HG02884 (cell line): ENCODE measurements around the gene PTGR3.
"Not testable (repeated sequence)": the region's sequence is repeated elsewhere in the genome, so short reads cannot be mapped to it uniquely, and the experiment has no call there.

ENCODE experiments used
- ATAC-seq: cut with Tn5 transposase; IDR thresholded peaks from one replicate; pipeline ENCODE4 v1.9.1; 2021; ENCODE audit warnings: mild to moderate bottlenecking, moderate library complexity; ENCODE audit not compliant: unreplicated experiment

Gene PTGR3

DNA sequence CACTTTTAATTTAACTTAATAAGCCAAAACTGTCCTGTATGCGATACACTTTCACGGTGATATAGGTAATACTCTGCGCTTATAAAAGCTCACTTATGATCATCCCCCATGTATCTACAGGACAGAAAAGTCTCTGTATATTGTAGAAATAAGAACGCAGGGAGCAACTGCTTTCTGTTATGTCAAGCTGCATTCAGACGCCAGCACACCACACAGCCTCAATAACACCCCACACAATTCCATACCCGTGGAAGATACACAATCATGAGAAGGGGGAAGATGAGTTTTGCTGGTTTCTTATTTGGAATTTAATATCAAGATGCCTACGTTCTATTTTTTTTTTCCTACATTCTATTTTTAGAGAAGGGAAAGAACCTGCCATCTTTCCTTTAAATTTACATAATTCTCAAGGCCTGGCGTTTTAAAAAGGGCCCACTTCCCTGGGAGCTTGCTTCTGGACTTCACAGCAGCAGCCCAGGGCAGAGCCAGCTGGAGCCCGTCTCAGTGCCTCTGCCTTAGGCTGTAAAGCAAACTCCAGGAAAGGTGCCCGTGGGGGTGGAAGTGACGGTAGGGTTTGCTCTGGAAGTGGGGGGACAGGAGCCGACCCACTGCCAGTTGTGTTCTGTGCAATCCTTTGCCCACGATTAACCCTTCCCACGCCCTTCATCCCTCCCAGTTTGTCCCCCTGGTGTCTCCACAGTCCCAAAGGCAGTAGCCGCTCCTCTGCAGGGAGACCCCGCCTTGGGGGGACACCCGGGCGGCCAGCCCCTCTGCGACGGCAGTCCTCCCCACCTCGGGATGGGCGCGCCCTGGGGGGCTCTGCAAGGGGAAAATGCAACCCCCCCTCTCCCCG, 5.3 kb downstream of the PTGR3 start:
- no peak for ATAC-seq

DNA sequence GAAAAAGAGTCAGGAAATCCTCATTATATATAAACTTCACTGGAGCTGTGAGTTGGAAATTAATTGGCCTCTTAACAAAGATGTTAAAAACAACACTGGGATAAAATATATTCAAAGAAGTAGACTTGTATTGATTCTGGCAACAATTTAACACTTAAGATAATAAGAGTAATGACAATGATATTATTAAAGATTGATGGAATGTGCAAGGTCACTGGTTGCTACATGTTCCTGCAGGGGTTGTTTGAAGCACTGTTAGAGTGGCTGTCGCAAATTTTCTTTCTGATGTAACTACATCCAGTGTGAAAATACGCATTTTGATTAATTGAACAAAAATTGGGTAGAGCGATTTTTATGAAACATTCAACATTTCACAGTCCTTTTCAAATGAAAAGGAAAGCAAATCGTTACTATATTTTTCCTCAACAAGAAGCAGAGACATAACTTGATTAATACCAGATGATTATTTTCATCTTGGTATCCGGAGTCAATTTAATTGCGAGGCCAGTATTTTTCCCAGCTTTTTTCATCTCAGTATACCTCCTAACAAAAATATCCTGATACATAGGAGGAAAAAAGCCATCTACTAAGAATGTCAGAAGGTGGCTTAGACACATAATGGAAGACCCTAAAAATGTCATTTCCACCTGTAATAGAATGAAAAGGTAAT, 6.1 kb downstream of the PTGR3 start:
- ATAC-seq: no peak

DNA sequence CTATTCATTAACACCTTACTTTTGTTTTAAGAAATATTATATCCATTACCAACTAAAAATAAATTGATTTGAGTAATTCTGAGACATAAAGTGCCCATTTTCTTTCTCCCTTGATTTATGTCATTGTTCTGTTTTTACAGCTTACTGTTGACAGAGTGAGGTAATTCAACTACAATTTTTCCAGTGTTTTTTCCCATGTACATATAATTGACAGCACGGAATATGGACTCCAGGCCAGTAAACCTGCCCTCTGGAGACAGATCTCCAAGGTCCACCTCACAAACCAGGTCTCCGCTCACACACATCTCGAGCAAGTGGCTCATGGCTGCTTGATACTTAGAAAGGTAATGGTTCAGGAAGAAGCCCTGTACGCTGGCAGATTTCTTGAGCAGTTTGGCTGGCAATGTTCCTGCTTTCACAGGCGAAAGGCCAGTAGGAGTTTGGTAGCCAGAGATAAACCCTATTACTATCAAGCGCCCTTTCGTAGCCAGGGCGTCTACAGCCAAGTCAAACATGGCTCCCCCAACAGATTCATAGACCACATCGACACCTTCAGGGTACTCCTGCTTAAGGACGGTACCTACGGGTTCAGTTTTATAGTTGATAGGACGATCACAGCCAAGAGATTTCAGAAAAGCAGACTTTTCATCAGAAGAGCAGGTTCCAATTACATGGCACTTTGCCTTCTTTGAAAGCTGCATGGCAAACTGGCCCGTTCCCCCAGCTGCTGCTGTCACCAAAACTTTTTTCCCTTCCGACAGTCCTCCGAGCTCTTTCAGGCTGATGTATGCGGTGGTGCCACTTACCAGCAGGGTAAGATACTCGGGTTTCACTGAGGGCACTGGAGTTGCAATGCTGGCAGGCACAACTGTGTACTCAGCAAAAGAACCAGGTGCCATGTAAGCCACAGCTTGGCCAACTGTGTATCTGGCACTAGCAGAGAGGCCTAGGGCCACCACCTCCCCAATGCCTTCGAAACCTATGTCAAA, 7.4 kb downstream of the PTGR3 start:
- no peak for ATAC-seq

DNA sequence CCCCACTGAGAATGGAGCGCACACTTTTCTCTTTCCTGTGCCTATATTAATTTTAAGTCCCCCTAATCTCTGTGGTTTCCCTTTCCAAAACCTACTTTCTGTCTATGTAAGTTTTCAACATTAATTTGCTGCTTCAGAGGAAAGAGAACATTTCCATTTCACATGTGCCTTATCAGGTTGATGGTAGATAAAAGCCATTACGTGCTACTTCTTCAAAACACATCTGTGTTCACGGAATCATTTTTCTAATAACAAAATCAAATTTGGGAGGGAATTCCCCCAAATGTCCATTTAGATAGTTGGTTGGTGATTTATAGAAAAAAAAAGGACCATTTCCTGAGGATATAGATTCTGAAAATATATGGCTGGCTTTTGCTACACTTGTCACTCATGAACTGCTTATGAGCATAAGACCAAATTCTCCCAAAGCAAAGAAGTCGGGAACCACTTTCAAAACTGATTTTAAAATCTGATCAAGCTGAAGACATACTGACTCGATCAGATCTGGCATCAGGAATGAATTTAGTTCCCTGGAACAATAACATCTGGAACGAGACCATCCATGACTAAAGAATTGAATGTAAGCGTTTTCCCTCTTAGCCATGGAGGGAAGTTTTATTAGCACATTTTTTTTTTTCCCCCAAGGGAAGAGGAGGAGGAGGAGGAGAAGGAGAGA, 8.2 kb downstream of the PTGR3 start:
- no peak for ATAC-seq

DNA sequence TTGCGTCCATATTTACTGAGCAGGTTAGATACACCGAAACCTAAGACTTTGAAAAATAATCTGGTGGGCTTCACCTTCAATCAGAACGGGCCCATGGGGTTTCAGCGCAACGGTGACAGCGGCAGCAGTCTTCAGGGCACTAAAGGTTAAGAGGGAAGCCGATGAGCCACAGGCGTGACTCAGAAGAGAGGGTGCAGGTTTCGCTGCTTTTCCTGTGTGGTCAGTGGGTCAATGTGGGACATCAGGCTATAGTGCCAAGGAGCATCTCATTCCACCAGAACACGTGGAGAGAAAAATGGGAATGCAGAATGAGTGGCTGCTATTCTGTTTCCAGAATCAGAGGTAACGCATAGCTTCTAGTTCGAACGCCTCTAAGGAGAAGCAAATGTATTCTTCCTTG, 8.9 kb downstream of the PTGR3 start:
- ATAC-seq: no peak

DNA sequence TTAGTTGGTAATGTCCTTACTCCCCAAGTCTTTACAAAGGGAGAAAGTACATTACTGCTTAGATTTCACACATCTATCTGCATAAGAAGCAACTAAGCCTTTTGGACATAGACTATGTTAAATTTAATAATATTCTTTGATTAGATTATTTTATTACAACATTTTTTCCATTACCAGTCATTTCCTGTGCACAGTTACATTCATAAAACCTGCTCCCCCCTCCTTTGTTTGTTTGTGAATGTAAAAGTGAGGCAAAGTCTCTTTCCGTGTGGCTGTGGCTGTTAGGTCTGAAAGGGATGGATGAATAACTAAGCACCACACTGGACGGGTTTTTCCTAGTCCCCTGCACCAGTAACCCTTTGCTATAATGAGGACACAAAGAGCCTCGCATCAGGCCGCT, 9.6 kb downstream of the PTGR3 start:
- no peak for ATAC-seq

DNA sequence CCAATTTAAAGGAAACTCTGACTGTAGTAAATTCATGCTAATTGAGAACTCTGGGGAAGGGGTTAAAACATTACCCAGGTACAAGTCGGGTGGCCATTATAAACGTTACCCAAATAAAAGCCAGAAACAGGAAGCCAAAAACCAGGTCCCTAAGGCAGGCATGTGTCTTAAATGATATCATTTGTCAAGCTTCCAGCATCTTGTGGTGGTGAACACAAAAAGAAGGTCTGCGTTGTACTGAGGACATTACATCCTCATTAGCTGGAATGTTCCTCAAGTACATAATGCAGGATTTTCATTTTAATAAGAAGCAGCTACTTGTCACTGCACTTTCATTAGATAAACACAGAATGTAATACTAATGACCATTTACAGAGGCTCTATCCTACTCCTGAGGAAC, 10.9 kb downstream of the PTGR3 start:
- no peak for ATAC-seq

DNA sequence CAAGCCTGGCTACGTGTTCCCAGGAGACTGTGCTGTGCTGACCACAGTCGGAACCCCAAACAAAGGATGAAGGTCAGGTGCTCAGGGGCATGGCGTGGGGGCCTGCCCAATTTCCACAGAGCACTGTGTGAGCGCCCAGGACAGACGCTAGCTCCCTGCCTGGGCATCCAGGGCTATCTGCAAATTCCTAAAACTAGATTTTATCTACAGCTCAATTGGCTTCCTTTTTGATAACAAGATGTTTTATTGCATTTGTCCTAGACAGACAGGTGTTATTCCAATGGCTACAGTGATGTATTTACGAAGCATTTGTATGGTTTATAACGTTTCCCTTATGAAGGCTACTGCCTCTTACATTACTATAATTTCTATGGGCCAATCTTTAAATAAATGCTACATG, 16.0 kb downstream of the PTGR3 start:
- no peak for ATAC-seq

DNA sequence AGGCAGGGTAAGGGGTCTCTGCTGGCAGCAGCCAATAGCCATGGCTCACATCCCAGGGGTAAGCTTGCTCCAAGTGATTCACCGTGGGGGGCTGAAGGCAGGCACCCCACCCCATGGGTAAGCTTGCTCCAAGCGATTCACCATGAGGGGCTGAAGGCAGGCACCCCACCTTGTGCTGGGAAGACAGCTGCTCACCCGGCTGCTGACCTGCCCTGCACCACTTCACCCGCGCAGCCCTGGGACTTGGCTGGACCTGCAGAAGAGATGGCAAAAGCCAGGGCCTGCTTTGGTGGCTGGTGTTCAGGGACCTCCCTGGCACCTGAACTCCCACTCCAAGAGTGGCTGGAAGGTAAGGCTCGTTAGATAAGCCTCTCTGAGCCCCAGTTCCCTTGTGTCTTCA, 19.2 kb downstream of the PTGR3 start:
- no peak for ATAC-seq

DNA sequence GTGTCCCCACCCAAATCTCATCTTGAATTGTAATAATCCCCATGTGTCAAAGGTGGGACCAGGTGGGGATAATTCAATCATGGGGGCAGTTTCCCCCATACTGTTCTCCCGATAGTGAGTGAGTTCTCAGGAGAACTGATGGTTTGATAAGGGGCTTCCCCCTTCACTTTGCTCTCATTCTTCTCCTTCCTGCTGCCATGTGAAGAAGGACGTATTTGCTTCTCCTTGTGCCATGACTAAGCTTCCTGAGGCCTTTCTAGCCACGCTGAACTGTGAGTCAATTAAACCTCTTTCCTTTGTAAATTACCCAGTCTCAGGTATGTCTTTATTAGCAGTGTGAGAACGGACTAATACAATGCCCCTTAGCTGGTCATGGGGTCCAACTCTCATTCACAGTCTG, 21.2 kb downstream of the PTGR3 start:
- ATAC-seq: not testable (repeated sequence)

DNA sequence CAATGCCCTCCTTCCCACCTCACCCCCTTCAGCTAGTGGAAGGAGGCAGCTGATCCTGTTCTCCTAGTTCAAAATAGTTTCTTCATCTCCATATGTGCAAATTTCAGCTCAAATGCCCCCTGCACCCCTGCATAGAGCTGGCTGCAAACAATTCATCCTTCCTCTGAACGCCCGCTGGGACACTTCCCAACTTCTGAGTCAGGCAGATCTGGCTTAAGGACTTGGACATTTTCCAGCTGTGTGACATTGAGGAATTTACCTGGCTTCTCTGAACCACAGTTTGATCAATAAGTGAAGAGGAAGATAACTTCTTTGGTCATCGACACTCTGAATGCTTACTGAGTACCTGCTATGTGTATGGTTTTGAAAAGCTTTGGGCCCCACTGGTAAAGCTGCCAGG, 23.5 kb downstream of the PTGR3 start:
- ATAC-seq: no peak

DNA sequence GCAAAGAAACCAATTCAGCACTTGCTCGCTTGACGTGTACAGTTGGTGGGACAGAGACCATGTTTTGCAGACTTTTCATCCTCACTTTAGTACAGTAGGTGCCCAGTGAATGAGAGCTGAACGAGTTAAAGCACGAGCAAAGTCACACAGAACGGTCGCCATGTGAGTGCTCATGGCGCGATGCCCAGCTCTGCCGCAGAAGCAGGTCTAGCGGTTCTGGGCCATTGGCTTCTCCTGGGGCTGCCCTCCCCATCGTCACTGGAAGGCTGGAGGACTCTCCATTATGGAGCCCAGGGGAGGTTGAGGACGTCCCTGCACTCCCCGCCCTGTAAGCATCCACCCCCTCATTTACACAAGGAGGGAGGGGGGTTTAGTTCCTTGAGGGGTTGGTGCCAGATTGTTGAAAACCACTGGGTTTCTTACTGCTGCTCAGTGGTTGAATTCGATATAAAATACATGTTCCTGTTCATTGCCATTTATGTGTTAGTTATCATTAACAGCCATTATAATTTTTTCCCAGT, 24.9 kb downstream of the PTGR3 start:
- no peak for ATAC-seq

DNA sequence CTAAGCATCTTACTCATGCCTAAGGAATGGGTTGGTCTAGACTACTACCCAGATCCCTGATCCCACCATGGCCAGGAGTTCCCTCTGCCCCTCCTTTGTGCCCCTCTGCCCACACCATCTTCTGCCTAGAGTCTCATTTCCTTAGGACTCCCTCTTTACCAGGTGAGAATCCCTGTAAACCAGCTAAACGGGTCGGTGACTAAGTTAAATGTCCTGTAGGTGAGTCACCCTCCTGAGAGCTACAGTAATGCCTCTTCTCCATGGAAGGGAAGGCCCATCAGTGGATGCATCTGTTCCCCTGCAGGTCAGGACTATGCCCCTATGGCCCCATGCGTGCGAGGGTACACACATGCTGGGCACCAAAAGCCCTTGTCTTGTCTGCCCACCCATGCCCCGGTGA, 25.4 kb downstream of the PTGR3 start:
- no peak for ATAC-seq

DNA sequence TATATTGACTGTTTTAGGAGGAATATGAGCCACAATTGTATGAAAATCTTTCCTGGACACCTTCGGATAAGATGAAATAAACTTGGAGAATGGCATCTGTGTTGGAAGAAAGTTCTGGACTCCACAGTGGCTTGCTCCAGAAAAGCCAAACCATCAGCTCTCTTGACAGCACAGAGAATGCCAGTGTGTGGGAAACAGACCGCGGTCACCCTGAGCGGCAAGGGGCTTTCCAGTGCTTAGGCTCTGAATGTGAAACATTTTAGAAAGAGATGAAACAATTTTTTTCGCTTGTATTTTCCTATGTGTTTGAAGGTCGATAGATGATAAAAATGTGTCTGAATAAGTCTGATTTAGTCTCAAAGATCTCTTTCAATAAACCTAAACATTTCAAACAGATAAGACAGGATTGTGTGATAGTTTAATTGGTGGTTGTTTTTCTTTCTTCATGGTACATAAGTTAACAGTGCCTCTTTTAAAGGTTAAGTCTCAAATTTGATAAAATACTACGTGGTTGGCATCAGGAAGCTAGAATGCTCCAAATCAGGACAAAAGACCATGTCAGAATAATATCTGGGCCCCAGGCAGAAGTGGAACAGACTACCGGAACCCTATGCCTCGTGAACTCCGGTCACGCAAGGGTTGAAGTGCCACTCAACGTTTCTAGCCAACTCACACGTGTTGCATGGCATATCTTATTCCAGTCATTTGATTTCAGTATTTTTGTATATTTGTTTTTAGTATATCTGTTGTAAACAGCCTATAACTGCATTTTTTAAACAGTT, 28.9 kb downstream of the PTGR3 start:
- no peak for ATAC-seq

DNA sequence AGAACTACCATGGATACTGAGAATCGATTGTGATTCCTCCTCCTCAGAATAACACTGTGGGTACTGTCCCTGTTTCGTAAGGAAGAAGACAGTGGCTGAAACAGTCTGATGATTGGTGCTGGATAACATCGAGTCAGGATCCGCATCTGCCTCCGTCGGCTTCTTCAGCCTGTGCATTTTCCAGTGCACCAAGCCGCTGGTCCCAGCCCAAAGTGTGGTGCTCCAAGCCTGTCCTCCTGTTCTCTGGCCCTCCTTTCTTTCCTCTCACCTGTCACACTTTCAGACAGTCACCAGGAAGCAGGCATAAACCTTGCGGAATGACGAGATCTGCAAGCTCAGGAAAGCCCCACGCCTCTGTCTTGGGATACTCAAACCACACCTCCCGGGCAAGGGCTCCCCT, 30.6 kb downstream of the PTGR3 start:
- no peak for ATAC-seq

DNA sequence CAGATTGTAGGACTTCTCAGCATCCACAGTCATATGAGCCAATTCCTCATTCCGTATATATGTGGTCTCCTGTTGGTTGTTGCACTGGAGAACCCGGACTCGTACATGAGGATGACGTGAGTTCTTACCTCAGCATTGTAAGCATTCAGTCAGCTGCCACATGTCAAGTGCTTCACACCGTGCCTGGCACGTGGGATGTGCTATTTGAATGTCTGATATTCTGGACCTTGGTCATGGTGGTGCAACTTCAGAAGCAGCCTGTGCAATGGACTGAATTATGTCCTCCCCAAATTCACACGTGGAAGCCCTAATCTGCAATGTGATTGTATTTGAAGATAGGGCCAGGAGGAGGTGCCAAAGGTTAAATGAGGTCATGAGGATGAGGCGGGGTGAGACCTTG, 32.1 kb downstream of the PTGR3 start:
- no peak for ATAC-seq

DNA sequence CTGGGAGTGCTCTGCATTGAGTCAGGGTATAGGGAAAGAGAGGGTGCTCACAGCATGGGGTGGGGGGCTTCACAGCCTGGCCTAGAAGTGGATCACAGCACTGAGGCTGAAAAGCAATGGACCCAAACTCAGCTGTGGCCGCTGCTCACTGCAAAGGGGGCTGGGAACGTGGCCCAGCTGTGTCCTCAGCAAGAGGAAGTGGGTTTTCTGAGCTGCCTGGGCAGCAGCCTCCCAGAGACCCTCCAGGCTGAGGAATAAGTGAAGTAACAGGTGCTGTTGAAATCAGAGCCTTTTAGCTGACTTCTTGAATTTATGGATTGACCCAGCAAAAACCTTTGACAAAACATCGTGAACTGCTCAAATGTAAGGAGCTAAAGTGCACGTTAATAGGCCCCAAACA, 35.2 kb downstream of the PTGR3 start:
- no peak for ATAC-seq

DNA sequence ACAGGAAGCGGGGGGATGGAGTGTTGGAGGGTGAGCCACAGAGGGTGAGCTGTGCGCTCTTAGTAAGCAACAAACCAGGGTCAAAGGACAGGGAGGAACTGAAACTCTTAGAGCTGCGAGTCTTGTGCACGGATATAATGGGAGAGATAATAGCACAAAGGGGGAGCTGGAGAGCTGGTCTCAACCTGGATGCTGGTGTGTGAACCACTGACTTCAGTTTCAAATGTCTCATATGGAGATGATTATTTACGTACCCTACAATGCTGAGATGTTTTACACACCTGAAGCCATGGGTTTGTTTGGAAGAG, 35.9 kb downstream of the PTGR3 start:
- ATAC-seq: peak; percentile 100

DNA sequence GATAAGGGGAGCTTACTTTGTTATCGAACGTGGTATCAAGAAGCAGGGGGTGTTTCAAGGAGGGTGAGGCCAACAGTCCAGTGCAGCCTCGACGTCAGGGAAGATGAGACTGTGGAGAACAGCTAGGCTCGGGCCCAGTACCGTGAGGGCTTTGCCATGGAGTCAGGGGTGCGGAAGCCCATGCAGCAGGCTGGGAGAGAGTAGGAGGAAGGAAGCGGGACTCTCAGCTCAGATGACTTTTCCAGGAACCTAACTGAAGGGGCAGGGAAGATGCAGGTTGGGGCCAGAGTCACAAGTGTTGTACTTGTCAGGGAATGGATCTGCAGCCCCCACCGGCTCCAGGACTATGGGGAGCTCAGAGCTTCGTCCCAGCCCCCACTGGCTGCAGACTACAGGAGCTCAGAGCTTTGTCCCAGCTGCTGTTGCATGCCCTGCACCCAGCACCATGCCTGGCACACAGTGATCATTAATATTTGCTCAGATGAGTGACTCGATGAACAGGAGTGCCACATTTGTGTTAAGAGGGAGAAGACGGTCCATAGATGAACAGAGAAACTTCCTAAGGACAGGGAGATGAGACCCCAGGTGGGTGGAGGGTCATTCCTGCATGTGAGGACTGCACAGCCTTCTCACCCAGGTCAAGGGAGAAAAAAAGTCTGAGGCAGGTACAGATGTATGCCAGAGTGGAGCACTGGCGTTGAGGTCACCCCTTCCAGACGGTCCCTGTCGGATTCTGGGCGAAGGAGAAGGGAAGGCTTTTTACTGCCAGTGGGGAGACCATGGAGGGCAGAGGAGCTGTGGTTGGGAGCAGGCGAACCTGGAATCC, 36.4 kb downstream of the PTGR3 start:
- peak; percentile 21 for ATAC-seq
